GM21381 (cell line): ENCODE results near the gene ZNF320.
"Not testable (repeated sequence)": the region's sequence is repeated elsewhere in the genome, so short reads cannot be mapped to it uniquely, and the experiment has no call there.

Experiments
- ATAC-seq: cut with Tn5 transposase; IDR thresholded peaks from one replicate; pipeline ENCODE4 v1.9.1; 2021; ENCODE audit warnings: mild to moderate bottlenecking, moderate library complexity; ENCODE audit not compliant: unreplicated experiment

ZNF320 gene

DNA sequence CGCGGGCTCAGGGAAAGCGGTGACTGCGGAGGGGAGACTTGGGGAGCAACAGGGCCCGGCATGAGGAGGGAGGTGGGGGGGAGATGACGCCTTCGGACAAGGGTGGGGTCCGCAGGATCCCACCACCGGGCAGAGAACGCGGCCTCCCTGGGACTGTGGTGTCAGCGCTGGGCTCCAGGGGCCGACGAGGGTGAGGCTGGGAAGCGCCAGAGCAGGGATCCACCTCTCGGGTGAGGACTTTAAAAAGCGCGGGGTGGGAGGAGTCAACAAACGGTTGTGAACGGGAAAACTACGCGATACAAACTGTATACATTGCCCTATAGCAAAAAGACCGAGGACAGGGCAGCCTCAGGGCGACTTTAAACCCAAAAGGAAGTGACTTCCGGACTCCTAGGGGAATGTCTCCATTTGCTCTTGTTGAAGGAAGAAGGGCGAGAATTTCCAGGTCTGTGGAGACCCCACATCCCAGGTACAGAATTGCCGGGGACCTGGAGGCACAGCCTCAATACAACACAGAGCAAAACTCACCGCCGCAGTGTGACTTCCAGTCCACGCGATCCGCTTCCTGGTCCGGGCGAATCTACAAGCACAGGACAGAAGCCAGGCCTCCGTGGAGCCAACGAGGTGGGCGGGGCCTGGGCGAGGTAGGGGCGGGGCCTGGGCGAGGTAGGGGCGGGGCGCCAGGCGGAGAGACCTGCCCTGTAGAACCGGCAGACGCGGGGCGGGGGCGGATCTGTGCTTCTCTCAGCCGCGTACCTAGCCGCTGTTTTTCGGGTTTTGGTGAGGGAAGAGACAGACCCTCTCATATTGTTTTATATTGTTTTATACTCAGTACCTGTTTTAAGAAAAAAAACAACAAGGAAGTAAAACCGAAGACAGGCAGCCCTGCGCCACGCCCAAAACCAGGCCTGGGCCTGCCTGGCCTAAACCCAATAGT, 25.7 kb upstream of the ZNF320 start, which contains the start of gene ZNF888:
ZNF888 (minus strand) TSS at position 588 of the 937 bp plus-strand sequence. CDS start 5,555 bp downstream, outside the sequence.
- peak; percentile 90 for ATAC-seq

GRCh38 chr19:52917531-52917930, 20.1 kb upstream of the ZNF320 start:
- ATAC-seq: no peak

DNA sequence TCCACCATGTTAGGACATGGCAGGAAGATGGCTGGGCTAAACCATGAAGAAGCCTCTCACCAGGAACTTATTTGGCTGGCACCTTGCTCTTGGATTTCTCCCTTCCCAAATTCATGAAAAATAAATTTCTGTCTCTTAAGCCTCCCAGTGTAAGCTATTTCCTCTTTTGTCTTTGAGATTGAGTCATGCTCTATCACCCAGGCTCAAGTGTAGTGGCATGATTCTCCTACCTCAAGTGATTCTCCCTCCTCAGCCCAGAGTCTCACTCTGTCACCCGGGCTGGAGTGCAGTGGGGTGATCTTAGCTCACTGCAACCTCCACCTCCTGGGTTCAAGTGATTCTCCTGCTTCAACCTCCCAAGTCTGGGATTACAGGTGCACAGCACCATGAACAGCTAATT, 13.2 kb upstream of the ZNF320 start:
- no peak for ATAC-seq

DNA sequence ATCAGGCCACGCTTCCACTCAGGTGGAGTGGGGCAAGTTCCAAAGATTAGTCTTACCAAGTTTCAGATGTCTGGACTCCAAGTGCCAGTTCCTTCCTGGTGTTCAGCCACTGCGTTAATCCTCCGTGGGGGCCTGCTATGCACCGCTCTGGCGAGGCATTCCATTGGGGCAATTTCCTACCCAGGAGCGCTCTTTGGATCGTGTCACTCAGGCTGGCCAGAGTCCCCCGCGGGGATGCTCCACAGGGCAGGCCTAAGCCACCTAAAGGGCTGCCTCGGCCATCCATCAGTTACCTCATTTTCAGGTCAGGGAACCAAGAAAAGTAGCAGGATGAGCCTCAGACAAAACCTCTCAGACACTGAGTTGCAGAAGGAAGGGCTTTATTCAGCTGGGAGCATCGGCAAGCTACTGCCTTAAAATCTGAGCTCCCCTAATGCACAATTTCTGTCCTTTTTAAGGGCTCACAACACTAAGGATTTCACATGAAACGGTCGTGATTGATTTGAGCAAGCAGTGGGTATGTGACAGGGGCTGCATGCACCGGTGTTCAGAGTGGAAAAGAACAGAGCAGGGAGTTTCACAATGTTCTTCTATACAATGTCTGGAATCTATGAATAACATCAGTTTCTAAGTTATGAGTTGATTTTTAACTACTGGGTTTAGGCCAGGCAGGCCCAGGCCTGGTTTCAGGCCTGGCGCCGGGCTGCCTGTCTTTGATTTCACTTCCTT, 6.8 kb upstream of the ZNF320 start:
- not testable (repeated sequence) for ATAC-seq

DNA sequence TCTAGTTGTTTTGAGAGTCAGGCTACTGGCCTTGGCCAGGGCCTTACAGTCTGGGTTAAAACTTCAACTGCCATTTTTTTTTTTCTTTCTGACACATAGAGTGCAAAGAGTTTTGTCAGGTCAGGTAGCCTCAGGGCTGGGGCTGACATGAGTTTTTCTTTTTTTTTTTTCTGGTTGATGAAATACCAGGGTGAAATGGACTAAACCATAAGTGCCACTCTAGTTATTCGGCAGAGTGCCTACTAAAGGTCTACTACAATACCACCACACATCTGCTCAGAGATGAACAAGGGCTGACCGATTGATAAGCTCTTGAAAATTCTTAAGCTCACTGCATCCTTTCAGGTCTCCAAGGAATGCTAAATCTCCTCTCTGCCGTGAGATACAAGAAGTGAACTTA, 4.4 kb upstream of the ZNF320 start:
- ATAC-seq: no peak

DNA sequence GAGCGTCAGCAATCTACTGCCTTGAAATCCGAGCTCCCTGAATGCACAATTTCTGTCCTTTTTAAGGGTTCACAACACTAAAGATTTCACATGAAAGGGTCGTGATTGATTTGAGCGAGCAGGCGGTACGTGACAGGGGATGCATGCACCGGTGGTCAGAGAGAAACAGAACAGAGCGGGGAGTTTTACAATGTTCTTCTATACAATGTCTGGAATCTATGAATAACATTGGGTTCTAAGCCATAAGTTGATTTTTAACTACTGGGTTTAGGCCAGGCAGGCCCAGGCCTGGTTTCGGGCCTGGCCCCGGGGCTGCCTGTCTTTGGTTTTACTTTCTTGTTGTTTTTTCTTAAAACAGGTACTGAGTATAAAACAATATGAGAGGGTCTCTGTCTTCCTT, 1.2 kb upstream of the ZNF320 start:
- ATAC-seq: not testable (repeated sequence)

- ATAC-seq: no peak
These were observed 666 bp upstream of the ZNF320 start for GRCh38 chr19:52898101-52898500.

DNA sequence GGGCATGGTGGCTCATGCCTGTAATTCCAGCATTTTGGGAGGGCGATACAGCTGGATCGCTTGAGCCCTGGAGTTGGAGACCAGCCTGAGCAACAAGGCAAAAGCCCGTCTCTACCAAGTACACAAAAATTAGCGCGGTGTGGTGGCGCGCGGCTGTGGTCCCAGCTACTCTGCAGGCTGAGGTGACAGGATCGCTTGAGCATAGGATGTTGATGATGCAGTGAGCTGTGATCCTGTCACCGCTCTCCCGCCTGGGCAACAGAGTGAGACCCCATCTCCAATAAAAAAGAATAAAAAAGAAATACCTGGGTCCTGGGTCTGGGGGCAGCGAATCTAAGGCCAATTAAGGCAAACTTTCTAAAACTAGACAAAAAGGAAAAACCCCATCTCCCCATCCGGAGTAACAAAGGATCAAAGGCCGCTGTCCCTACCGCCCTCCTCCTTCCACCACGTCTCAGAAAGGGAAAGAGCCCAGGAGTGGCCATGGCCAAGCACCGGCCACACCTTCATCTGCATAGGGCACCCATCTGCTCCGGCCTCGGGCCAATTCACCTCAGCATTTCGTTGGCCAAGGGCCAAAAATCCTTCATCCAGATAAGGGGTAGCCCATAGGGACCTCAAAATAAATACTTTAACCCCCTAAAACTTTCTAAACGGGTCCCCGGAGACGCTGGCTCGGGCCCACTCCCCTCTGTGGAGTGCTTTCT, 851 bp downstream of the ZNF320 start:
- ATAC-seq: no peak

DNA sequence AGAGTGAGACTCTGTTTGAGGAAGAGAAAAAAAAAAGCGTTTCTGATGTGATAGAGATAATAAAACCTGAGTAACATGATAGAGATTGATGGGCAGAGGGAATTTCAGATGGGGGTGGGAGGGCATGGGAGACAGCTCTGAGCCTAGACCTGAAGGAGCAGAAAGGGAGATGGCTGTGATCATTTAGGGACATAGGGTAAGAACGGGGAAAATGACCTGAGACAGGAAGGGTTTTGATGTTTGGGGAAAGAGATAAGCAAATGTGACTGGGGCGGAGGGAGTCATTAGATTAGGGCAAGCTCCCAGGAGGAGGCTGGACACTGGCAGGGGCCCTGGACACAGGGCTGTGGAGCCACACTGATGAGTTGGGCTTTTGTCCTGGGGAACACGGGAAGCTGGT, 6.1 kb downstream of the ZNF320 start:
- ATAC-seq: no peak

- ATAC-seq: no peak
These were observed 7.5 kb downstream of the ZNF320 start for GRCh38 chr19:52889931-52890330.

- ATAC-seq: no peak
These were observed 8.4 kb downstream of the ZNF320 start for GRCh38 chr19:52889076-52889475.

- ATAC-seq: no peak
These were observed 16.5 kb downstream of the ZNF320 start for GRCh38 chr19:52880895-52881389.

DNA sequence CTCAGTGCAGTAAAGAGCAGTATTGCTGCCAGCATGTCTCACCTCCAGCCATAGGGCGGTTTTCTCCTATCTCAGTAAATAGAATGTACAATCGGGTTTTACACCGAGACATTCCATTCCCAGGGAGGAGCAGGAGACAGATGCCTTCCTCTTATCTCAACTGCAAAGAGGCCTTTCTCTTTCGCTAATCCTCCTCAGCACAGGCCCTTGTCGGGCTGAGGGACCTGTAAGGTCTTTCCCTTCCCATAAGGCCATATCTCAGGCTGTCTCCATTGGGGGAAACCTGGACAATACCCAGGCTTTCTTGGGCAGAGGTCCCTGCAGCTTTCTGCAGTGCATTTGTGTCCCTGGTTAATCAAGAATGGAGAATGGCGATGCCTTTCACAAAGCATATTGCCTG, 24.4 kb downstream of the ZNF320 start:
- ATAC-seq: not testable (repeated sequence)

- ATAC-seq: no peak
These were observed 26.0 kb downstream of the ZNF320 start for GRCh38 chr19:52871466-52871865.

DNA sequence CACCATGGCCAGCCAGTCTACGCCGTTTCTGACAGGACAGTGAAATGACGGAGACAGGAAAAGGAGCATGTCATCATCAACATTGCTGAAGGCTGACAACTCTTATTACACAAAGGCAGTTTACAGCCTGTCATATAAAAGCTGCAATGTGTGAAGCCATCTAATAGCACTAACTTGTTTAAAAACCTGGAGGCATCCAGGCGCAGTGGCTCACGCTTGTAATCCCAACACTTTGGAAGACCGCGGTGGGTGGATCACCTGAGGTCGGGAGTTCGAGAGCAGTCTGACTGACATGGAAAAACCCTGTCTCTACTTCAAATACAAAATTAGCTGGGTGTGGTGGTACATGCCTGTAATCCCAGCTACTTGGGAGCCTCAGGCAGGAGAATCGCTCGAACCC, 29.4 kb downstream of the ZNF320 start:
- ATAC-seq: not testable (repeated sequence)

- peak; percentile 96 for ATAC-seq
These were observed 39.9 kb downstream of the ZNF320 start, which contains the start of gene ZNF468 for GRCh38 chr19:52857378-52858191. Gene ZNF468 (minus strand): TSS chr19:52857619. CDS start chr19:52854272, 3,347 bp downstream.

- peak; percentile 25 for ATAC-seq
These were observed 40.7 kb downstream of the ZNF320 start for GRCh38 chr19:52856540-52857377.
